HepG2 (cell line): Measurements from ENCODE around the gene DBN1. TPM values are rescaled to one million over a fixed set of nuclear protein-coding genes. Genes with fewer than 3 reads are reported as not detected.

Experiments used
- DZIP1 ChIP-seq: sonication (generic); formaldehyde crosslinking; IDR thresholded peaks from 2 replicates; pipeline ENCODE4 v1.5.0; 2020; ENCODE audit warnings: mild to moderate bottlenecking, missing genetic modification reagents
- GABPA ChIP-seq, 2 experiments: IDR thresholded peaks; 2 replicates each; pipeline ENCODE4 v1.6.1; 2011 to 2016; ENCODE audit warnings: low read depth in 2 of 2, low read length in 1 of 2, missing biosample characterization in 1 of 2, missing genetic modification characterization in 1 of 2
- HOXA3 ChIP-seq: sonication (generic); formaldehyde crosslinking; IDR thresholded peaks from 2 replicates; pipeline ENCODE4 v1.5.0; 2020; ENCODE audit warnings: missing genetic modification reagents
- HOXD1 ChIP-seq: sonication (generic); formaldehyde crosslinking; IDR thresholded peaks from 2 replicates; pipeline ENCODE4 v1.5.0; 2020; ENCODE audit warnings: missing genetic modification reagents
- JUND ChIP-seq: sonication (generic); formaldehyde crosslinking; IDR thresholded peaks from 2 replicates; pipeline ENCODE4 v1.8.0; 2022; ENCODE audit warnings: mild to moderate bottlenecking, missing genetic modification reagents
- MBNL3 ChIP-seq: fragments of 250-450 bp; sonication (Bioruptor Pico); conservative IDR thresholded peaks from 2 replicates; pipeline ENCODE4 v1.8.0; 2022; ENCODE audit warnings: mild to moderate bottlenecking, inconsistent platforms
- NR2F6 ChIP-seq, 2 experiments: IDR thresholded peaks; 2 replicates each; pipeline ENCODE4 v1.6.1; 2016; ENCODE audit warnings: antibody characterized with exemption in 1 of 2, mild to moderate bottlenecking in 1 of 2
- PHF8 ChIP-seq: sonication (generic); formaldehyde crosslinking; IDR thresholded peaks from 2 replicates; pipeline ENCODE4 v1.5.0; 2020; ENCODE audit warnings: missing genetic modification reagents
- SOX5 ChIP-seq: IDR thresholded peaks from 2 replicates; pipeline ENCODE4 v1.6.1; 2016; ENCODE audit warnings: borderline replicate concordance
- SP1 ChIP-seq, 2 experiments: fragments of 450-650 bp in 1 of 2; sonication (generic) in 1 of 2; formaldehyde crosslinking in 1 of 2; IDR thresholded peaks; 2 replicates each; pipeline versions ENCODE4 v1.4.0 to v1.6.1; 2016 to 2020; ENCODE audit warnings: missing genetic modification reagents in 1 of 2
- ZNF350 ChIP-seq: sonication (generic); formaldehyde crosslinking; IDR thresholded peaks from 2 replicates; pipeline ENCODE4 v1.4.0; 2020; ENCODE audit warnings: mild to moderate bottlenecking, low read depth, missing genetic modification reagents, borderline replicate concordance
- ZNF562 ChIP-seq: sonication (generic); formaldehyde crosslinking; IDR thresholded peaks from 2 replicates; pipeline ENCODE4 v1.8.0; 2022; ENCODE audit warnings: missing genetic modification reagents, borderline replicate concordance
- ZXDC ChIP-seq: sonication (generic); formaldehyde crosslinking; IDR thresholded peaks from 2 replicates; pipeline ENCODE4 v1.5.0; 2020; ENCODE audit warnings: mild to moderate bottlenecking, missing genetic modification reagents
- polyA plus RNA-seq, 8 experiments: library from polyadenylated mRNA; depleted of rRNA in 3 of 8; stranded (reverse) in 7 of 8; unstranded in 1 of 8; fragments of >200 nt; fragmentation: Illumina TruSeq in 4 of 8; extraction: Trizol in 4 of 8; gene quantifications; 2 replicates each; pipeline versions ENCODE4 v1.2.1 to v1.2.3, GENCODE V29; 2011 to 2016; ENCODE audit warnings: low read depth in 4 of 8, missing spikeins in 1 of 8, mixed read lengths in 1 of 8; ENCODE audit not compliant: insufficient read depth in 1 of 8
- total RNA-seq, 5 experiments: library from RNA; depleted of rRNA; stranded (reverse); fragments of >200 nt; fragmentation: Illumina TruSeq; extraction: Trizol; gene quantifications; 2 replicates each; pipeline ENCODE4 v1.2.3, GENCODE V29; 2016; ENCODE audit warnings: low read depth in 1 of 5
- TF ChIP-seq, protein P1 (sequence below), 2 experiments: fragments of 450-650 bp in 1 of 2; sonication (generic) in 1 of 2; formaldehyde crosslinking in 1 of 2; IDR thresholded peaks; 2 replicates each; pipeline versions ENCODE4 v1.6.1 to v1.8.0; 2016 to 2022; ENCODE audit warnings: antibody characterized with exemption in 1 of 2, mild to moderate bottlenecking in 1 of 2, missing genetic modification reagents in 1 of 2

The DBN1 gene
- total and polyA plus RNA-seq, 2 of the 13 experiments (the other 11 are each of a cell fraction or from before 2014, with no cell fraction given) = 27.0 to 37.3 TPM

GRCh38 chr5:177454397-177455035, 18.9 kb downstream of the DBN1 start (continued):
- TF ChIP-seq JUND (CRISPR knock-in tag) (0 out of 2 replicates have a peak, but pooled peaks have one; percentile 24), ZNF350 (CRISPR knock-in tag) (no peak), ZNF562 (CRISPR knock-in tag) (no peak), DZIP1 (CRISPR knock-in tag) (no peak), MBNL3 (CRISPR knock-in tag) (no peak), HOXD1 (no peak), HOXA3 (CRISPR knock-in tag) (peak; percentile 95), GABPA (IDR thresholded peaks at IDR 0.05; ENCODE audit: low read depth, low read length) (no peak), GABPA (CRISPR knock-in tag; IDR thresholded peaks at IDR 0.05; ENCODE audit: low read depth) (no peak), NR2F6 (IDR thresholded peaks at IDR 0.05) (no peak), NR2F6 (CRISPR knock-in tag; IDR thresholded peaks at IDR 0.05) (0 out of 2 replicates have a peak, but pooled peaks have one; percentile 8), SOX5 (CRISPR knock-in tag) (peak; percentile 33; the same call in 1 of the 2 replicates), ZXDC (CRISPR knock-in tag) (no peak), SP1 (IDR thresholded peaks at IDR 0.05) (no peak), SP1 (CRISPR knock-in tag; IDR thresholded peaks at IDR 0.05) (no peak), PHF8 (CRISPR knock-in tag) (no peak; the same call in 1 of the 2 replicates)
- TF ChIP-seq, protein P1, sequence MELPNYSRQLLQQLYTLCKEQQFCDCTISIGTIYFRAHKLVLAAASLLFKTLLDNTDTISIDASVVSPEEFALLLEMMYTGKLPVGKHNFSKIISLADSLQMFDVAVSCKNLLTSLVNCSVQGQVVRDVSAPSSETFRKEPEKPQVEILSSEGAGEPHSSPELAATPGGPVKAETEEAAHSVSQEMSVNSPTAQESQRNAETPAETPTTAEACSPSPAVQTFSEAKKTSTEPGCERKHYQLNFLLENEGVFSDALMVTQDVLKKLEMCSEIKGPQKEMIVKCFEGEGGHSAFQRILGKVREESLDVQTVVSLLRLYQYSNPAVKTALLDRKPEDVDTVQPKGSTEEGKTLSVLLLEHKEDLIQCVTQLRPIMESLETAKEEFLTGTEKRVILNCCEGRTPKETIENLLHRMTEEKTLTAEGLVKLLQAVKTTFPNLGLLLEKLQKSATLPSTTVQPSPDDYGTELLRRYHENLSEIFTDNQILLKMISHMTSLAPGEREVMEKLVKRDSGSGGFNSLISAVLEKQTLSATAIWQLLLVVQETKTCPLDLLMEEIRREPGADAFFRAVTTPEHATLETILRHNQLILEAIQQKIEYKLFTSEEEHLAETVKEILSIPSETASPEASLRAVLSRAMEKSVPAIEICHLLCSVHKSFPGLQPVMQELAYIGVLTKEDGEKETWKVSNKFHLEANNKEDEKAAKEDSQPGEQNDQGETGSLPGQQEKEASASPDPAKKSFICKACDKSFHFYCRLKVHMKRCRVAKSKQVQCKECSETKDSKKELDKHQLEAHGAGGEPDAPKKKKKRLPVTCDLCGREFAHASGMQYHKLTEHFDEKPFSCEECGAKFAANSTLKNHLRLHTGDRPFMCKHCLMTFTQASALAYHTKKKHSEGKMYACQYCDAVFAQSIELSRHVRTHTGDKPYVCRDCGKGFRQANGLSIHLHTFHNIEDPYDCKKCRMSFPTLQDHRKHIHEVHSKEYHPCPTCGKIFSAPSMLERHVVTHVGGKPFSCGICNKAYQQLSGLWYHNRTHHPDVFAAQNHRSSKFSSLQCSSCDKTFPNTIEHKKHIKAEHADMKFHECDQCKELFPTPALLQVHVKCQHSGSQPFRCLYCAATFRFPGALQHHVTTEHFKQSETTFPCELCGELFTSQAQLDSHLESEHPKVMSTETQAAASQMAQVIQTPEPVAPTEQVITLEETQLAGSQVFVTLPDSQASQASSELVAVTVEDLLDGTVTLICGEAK (IDR thresholded peaks at IDR 0.05) = no peak
- TF ChIP-seq, protein P1 (CRISPR knock-in tag; IDR thresholded peaks at IDR 0.05) = no peak
